HG03378 (cell line): ENCODE measurements around the gene AP2M1.
A peak's percentile ranks its signal among the peaks of the same experiment; 100 is the strongest.

ENCODE experiments used
- ATAC-seq: cut with Tn5 transposase; IDR thresholded peaks from one replicate; pipeline ENCODE4 v1.9.1; 2021; ENCODE audit warnings: mild to moderate bottlenecking, moderate library complexity; ENCODE audit not compliant: unreplicated experiment

Gene AP2M1

DNA sequence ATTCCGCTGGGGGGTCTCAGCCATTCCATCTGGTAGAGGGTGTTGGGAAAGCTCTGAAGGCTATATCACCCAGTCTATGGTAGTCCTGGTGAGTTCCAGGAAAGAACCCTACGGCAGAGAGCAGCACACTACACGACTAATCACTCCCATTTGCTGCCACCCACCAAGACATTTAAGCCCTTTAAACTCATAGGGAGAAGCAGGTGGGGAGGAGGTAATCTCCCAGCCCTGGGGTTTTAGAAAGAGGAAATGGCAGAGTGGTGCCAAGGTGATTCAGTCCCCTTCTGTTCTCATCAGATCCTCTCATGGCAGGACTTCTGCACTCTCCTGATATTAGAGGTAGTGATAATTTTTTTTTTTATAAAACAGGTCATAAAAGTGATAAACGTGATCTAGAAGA lies 44.2 kb downstream of the AP2M1 start:
- no peak for ATAC-seq

DNA sequence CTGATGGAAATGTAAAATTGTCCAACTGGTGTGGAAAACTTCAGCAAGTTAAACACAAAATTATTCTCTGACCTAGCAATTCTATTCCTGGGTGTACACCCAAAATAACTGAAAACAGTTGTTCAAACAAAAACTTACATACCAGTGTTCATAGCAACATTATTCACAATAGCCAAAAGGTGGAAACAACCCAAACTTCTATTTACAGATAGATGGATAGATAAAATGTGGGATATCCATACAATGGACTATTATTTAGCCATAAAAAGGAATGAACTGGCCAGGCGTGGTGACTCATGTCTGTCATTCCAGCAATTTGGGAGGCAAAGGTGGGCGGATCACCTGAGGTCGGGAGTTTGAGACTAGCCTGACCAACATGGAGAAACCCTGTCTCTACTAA lies 47.9 kb downstream of the AP2M1 start:
- no peak for ATAC-seq

DNA sequence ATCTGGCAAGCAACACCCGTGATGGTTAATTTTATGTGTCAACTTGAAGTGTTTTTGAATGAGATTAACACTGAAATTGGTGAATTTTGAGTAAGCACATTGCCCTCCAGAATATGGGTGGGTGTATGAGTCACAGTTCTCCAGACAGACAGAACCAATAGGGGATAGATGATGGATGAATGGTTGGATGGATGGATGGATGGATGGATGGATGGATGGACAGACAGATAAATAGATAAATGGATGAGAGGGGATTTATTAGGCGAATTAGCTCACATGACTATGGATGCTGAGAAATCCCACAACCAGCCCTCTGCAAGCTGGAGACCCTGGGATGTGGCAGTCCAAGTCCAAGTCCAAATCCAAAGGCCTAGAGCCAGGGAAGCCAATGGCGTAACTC lies 49.3 kb downstream of the AP2M1 start:
- no peak for ATAC-seq

DNA sequence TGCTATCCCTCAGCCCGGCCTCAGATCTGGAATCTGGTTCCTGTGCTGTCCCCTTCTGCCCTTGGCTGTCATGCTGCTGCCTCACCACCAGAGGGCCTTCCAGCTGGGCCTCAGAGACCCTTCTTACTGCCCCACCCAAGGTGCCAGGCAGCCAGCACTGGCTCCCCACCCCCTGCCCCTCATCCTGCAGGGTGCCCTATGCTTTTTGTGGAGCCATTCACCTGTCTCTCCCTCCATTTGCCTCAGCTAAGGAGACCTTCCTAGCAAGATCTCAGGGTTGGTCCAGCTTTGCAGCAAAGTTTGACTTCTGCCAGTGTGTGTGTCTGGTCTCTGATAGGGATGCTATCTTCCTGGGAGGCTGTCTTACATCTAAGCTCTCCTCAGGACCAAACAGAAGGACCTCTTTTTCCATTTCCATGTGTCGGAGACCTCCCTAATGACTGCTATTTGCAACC lies 52.9 kb downstream of the AP2M1 start:
- ATAC-seq, result no peak

DNA sequence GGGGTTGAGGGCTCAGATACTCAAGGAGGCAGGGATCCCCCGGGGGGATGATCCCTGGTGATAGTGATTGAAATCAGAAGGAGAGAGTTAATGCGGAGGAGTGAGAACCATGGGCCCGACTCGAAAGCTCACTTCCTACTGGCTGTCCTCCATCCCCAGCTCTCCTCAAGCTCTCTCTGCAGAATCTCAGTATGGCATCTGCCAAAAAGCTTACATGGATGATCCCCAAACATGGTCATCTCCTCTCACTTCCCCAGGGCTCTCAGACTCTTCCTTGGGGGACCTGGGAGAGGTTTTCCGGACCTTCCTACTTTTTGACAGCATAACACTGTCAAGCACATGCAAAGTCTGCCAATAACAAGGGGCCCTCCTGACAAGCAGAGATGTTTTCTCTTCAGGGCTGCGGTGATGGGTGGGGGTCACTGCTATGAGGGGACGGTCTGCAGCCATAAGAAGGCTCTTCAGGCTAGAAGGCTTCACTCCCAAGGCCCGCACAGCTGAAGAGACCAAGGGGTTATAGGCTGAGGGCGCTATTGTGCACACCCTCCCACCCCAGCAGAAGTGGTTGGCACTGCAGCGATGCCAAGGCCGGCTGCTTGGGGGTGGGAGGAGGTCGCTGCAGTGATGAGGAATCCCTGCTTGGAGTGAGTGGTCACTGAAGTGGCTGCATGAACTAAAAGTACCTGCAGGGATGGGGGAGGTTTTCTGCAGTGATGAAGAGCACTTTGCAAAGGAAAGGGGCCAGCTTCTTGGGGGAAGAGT lies 53.9 kb downstream of the AP2M1 start:
- no peak for ATAC-seq

DNA sequence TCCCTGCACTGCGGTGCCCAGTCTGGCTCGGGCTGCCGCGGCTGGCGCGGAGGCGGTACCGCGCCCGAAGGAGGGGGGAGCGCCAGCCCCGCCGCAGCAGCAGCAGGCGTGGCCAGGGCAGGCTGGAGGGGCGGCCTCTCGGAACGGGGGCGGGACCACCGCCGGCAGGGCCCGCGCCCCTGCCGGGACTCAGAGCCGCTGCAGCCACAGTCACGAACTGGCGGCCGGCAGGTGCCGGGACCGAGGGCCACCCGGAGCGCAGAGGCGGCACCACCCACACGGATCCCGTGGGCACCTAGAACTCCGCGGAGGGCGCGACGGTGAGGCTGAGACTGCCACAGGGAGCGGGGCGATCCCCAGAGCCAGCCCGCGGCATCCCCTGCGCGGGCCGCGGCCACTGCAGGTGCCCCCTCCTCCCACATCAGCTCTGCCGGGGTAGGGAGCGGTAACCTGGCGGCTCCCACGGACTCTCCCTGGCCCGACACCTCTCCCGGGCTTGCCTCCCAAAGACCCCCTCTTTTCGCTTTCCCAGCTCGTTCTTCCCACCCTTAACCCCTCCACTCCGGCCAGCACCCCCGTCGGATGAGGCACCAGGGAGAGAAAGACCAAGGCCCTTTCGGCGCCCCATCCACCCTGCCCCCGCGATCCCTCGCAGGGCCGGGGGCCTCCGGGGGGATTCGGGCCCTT lies 54.9 kb downstream of the AP2M1 start, which contains the start of gene VWA5B2:
Gene VWA5B2 (plus strand): TSS at position 192 of the 687 bp plus-strand sequence. CDS start 944 bp downstream, outside the sequence.
- ATAC-seq, result peak; percentile 45

DNA sequence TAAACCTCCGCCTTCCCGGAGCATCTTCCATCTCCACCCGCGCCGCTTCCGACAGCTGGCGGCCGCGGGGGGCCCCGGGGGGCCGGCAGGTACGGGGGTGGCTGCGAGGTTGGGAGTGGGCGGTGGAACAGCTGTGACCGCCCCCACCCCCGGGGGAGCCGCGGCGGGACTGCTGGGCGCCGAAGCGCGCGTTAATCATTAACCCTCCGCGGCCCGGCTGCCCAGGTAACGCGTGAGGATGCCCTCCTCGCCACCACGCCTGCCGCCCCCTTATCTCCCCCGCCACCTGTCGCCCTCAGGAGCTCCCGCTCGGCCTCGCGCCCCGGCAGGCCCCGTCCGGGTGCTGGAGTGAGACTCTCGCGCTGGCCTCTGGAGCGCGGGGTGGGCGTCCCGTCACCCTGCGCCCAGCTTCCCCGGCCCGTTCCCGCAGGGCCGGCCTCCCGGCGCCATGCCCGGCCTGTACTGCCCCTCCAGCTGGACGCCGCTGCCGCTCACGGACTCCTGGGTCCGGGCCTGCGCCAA lies 55.5 kb downstream of the AP2M1 start:
- ATAC-seq, result no peak

DNA sequence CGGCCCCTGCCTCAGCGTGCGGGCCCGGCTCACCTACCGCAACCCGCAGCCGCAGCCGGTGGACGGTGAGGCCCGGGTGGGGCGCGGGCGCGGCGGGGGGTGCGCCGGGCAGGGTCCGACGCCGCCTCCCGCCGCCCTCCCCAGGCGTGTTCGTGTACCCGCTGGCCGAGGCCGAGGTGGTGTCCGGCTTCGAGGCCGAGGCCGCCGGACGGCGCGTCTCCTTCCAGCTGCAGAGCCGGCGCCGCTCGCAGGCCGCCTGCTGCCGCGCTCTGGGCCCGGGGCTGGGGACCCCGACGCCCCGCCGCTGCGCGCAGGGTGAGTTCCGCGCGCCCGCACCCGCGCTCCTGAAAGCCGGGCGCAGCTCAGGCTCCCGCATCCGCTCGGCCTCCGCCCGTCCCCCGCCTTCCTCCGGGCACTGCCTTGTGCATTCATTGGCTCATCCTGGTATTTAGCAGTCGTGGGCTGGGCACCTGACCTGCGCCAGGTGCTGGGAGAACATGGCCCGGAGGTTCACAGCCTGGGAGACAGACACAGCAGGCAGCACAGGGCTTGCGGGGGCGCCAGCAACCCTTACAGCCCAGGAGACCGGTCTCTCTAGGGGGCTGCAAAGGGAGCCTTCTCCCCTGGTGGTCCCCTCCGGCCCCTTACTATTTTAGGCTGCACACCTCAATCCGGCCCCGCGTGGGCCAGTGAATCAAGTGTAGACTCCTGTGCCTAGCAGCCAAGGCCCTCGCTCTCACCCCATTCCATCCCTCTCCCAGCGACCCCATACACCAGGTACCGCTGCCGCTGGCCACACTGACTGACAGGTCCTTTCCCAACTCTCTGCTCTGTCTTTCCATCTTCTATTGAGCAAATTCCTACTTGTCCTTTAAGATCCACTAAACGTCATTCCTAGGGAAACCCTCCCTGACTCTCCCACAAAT lies 56.2 kb downstream of the AP2M1 start:
- ATAC-seq, result no peak

DNA sequence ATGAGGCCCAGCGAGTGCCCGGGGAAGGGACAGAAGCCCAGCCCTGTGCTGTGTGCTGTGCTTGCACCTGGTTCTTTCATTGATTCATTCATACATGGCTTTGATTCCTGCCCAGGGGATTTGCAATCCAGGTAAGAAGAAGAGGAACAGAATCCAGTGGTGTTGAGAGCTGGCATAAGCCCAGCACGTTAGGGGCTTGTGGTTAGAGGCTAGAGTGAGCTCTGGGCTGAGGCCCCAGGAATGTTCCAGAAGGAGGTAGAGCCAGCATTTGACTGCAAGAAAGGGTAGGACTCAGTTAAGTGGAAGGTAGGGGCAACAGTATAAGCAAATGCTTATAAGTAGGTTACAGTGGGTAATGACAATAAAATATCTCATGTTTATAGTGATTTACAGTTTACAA lies 57.0 kb downstream of the AP2M1 start:
- ATAC-seq, result no peak

DNA sequence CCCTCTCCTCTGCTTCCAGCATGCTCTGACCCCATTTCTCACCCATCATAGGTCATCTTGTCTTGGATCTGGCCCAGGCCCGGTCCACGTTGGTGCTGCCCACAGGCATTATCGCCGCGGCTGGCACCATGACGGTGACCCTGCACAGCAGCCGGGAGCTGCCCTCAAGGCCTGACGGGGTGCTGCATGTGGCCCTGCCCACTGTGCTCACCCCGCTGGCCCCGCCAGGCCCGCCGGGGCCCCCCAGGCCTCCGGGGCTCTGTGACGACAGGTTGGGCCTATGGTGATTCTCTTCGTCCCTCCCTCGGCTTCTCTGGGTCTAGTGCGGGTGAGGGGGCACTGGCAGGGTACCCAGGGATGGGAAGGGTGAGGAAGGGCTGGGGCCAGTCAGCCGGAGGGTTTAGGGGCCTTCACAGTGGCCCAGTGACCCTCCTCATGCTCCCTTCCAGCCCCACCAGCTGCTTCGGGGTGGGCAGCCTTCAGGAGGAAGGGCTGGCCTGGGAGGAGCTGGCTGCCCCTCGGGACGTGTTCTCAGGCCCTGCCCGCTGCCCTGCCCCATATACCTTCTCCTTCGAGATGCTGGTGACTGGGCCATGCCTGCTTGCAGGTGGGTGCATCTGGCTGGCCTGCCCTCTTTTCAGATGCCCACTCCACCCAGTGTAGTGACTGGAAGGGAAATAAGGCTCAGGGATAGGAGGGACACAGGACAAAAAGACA lies 58.6 kb downstream of the AP2M1 start:
- no peak for ATAC-seq
